Lower lobe of right lung (tissue), 2 donors: Measurements from ENCODE around the gene PRKN. TPM values are rescaled to one million over a fixed set of nuclear protein-coding genes. Genes with fewer than 3 reads are reported as not detected.

Source experiments
- ATAC-seq, 2 donors: fragments of 200-7000 bp; cut with Tn5 transposase; one replicate each; pipeline ENCODE4 v1.9.1; 2020 to 2022; ENCODE audit warnings: mild to moderate bottlenecking in 2 of 2, moderate library complexity in 2 of 2
- DNase-seq: peaks from one replicate; pipeline ENCODE4 v3.0.0-alpha.2; 2020
- H3K27ac ChIP-seq: fragments of 200-600 bp; one replicate; pipeline ENCODE4 v1.8.0; 2022
- H3K27me3 ChIP-seq: fragments of 200-600 bp; one replicate; pipeline ENCODE4 v1.8.0; 2022; ENCODE audit warnings: low read depth
- H3K36me3 ChIP-seq: fragments of 200-600 bp; one replicate; pipeline ENCODE4 v1.8.0; 2022; ENCODE audit warnings: mild to moderate bottlenecking
- H3K4me1 ChIP-seq: fragments of 200-600 bp; one replicate; pipeline ENCODE4 v1.8.0; 2022
- H3K4me3 ChIP-seq: fragments of 200-600 bp; one replicate; pipeline ENCODE4 v1.8.0; 2022; ENCODE audit warnings: mild to moderate bottlenecking
- H3K9me3 ChIP-seq: fragments of 200-600 bp; one replicate; pipeline ENCODE4 v1.8.0; 2022
- intact Hi-C: fragments of 100-400 bp; cut with DNase I; formaldehyde crosslinking; loops from one replicate; pipeline ENCODE4 v1.11.0; 2022
- total RNA-seq: library from RNA; stranded (reverse); fragmentation: NEBNext Ultra II Directional; extraction: Animal tissue kit (Norgen Biotek cat#: 25700); gene quantifications from one replicate; pipeline ENCODE4 v1.2.1, GENCODE V29; 2021
- TF ChIP-seq, protein P1 (sequence below): fragments of 200-600 bp; IDR thresholded peaks from one replicate; pipeline ENCODE4 v1.8.0; 2022; ENCODE audit warnings: antibody characterized with exemption, mild to moderate bottlenecking
- donor health status: DM: no; HTN: yes; CAD: no; lungs with severe emphysema.

PRKN gene
- total RNA-seq, 1 donor from 2014 or later = 6.1 TPM

DNA sequence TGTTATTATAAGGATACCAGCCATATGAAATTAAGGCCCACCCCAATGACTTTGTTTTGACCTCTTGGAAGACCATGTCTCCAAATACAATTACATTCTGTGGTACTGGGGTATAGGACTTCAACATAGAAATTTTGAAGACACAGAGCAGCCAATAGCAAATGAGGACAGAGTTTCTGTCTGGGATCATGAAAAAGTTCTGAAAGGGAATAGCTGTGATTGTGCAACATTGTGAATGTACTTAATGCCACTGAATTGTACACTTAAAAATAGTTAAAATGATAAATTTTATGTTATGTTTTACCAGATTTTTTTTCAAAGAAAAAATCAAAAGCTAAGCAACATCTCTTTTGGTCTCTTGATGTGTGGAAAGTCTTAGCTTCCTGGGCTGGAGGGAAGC lies 1426.7 kb downstream of the PRKN start:
- Histone ChIP-seq H3K27me3 (no peaks in the 10 kb centered on the region), H3K4me3 (no peak overlapping the region), H3K27ac (no peak overlapping the region), H3K4me1 (peaks cover 13% of the 10 kb centered on the region), H3K9me3 (no peaks in the 10 kb centered on the region), H3K36me3 (no peaks in the 10 kb centered on the region)
- DNase-seq (no peak), ATAC-seq (no peak)
- TF ChIP-seq, protein P1, sequence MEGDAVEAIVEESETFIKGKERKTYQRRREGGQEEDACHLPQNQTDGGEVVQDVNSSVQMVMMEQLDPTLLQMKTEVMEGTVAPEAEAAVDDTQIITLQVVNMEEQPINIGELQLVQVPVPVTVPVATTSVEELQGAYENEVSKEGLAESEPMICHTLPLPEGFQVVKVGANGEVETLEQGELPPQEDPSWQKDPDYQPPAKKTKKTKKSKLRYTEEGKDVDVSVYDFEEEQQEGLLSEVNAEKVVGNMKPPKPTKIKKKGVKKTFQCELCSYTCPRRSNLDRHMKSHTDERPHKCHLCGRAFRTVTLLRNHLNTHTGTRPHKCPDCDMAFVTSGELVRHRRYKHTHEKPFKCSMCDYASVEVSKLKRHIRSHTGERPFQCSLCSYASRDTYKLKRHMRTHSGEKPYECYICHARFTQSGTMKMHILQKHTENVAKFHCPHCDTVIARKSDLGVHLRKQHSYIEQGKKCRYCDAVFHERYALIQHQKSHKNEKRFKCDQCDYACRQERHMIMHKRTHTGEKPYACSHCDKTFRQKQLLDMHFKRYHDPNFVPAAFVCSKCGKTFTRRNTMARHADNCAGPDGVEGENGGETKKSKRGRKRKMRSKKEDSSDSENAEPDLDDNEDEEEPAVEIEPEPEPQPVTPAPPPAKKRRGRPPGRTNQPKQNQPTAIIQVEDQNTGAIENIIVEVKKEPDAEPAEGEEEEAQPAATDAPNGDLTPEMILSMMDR = no peak
- intact Hi-C loops = no loop called here

DNA sequence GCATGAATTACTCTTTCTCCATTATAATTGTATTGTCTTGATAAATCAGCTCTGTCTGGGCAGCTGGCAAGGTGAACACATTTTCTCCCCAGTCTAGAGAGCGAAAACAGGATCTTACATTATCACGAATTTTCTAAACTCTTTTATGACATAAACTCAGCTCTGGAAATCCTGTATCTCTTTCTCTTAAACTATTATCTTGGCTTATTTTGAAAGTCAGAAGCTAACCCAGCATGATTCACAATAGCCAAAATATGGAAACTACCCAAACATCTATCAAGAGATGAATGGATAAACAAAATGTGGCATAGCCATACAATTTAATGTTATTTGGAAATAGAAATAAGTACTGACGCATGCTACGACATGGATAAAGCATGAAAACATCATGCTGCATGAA lies 1427.8 kb downstream of the PRKN start:
- intact Hi-C loops = no loop called here
- ATAC-seq (no peak), DNase-seq (no peak)
- Histone ChIP-seq H3K4me3 (no peak overlapping the region), H3K27ac (no peak overlapping the region), H3K27me3 (no peaks in the 10 kb centered on the region), H3K36me3 (no peaks in the 10 kb centered on the region), H3K4me1 (peaks cover 13% of the 10 kb centered on the region), H3K9me3 (no peaks in the 10 kb centered on the region)
- TF ChIP-seq, protein P1 = no peak

Other genes starting within 250 kb of the PRKN start
- 5.5 TPM for gene PACRG, start 208 bp upstream of the PRKN start, total RNA-seq